ENCODE results near the gene GALE.

DNA sequence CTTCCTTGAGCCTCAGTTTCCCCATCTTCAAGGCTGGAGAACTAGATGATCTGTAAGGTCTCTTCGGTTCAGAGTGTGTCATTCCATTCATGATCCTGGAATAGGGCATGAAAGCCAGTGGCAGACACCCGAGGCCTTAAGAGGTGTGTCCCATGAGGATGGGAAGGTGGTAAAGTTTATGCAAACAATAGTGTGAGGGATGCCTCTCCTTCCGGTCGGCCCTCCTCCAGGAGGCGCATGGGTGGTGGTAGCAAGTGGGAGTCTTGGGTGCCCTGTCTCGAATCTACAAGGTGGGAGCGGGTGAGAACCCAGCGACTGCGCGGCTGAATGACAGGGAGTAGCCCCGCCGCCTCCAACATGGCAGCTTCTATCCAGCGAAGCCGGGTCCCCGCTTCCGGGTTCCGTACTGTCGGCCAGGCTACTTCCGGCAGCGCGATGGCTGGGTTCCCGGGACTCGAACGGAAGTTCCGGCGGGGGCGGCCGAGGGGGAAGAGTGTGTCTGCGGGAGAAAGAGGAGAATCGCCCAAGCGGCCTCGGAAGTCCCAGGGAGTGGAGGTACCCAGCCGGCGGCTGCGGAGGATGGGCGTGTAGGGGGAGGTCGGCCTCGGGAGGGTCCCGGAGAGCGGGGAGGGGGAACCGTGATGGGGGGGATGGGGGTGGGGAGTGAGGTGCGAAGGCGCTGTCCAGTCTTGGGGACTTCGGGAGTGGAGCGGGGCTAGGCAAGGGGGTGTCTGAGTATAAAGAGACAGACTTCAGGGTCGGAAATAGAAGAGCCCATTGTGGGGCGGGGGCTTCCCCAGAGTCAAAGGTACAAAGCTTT, 9.6 kb downstream of the GALE start, which contains the start of gene LYPLA2:
- peak in 1 of 2 donors; percentile 35 for TF ChIP-seq POLR2A (IDR thresholded peaks at IDR 0.05)
- TF ChIP-seq, protein P1, sequence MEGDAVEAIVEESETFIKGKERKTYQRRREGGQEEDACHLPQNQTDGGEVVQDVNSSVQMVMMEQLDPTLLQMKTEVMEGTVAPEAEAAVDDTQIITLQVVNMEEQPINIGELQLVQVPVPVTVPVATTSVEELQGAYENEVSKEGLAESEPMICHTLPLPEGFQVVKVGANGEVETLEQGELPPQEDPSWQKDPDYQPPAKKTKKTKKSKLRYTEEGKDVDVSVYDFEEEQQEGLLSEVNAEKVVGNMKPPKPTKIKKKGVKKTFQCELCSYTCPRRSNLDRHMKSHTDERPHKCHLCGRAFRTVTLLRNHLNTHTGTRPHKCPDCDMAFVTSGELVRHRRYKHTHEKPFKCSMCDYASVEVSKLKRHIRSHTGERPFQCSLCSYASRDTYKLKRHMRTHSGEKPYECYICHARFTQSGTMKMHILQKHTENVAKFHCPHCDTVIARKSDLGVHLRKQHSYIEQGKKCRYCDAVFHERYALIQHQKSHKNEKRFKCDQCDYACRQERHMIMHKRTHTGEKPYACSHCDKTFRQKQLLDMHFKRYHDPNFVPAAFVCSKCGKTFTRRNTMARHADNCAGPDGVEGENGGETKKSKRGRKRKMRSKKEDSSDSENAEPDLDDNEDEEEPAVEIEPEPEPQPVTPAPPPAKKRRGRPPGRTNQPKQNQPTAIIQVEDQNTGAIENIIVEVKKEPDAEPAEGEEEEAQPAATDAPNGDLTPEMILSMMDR (IDR thresholded peaks at IDR 0.05) = peak in 1 of 12 donors; percentile 3
